Measurements from ENCODE around the gene MAPK8IP3.

MAPK8IP3 gene, protein sequence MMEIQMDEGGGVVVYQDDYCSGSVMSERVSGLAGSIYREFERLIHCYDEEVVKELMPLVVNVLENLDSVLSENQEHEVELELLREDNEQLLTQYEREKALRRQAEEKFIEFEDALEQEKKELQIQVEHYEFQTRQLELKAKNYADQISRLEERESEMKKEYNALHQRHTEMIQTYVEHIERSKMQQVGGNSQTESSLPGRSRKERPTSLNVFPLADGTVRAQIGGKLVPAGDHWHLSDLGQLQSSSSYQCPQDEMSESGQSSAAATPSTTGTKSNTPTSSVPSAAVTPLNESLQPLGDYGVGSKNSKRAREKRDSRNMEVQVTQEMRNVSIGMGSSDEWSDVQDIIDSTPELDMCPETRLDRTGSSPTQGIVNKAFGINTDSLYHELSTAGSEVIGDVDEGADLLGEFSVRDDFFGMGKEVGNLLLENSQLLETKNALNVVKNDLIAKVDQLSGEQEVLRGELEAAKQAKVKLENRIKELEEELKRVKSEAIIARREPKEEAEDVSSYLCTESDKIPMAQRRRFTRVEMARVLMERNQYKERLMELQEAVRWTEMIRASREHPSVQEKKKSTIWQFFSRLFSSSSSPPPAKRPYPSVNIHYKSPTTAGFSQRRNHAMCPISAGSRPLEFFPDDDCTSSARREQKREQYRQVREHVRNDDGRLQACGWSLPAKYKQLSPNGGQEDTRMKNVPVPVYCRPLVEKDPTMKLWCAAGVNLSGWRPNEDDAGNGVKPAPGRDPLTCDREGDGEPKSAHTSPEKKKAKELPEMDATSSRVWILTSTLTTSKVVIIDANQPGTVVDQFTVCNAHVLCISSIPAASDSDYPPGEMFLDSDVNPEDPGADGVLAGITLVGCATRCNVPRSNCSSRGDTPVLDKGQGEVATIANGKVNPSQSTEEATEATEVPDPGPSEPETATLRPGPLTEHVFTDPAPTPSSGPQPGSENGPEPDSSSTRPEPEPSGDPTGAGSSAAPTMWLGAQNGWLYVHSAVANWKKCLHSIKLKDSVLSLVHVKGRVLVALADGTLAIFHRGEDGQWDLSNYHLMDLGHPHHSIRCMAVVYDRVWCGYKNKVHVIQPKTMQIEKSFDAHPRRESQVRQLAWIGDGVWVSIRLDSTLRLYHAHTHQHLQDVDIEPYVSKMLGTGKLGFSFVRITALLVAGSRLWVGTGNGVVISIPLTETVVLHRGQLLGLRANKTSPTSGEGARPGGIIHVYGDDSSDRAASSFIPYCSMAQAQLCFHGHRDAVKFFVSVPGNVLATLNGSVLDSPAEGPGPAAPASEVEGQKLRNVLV (N-terminal part only)

GRCh38 chr16:1705688-1706385 lies at the start of gene MAPK8IP3:
Gene MAPK8IP3, plus strand, starts transcription at chr16:1706195. Its CDS starts 145 bp downstream, at chr16:1706340.
- DNase-seq = peak; percentile 53 to 96 (median 87)

DNA sequence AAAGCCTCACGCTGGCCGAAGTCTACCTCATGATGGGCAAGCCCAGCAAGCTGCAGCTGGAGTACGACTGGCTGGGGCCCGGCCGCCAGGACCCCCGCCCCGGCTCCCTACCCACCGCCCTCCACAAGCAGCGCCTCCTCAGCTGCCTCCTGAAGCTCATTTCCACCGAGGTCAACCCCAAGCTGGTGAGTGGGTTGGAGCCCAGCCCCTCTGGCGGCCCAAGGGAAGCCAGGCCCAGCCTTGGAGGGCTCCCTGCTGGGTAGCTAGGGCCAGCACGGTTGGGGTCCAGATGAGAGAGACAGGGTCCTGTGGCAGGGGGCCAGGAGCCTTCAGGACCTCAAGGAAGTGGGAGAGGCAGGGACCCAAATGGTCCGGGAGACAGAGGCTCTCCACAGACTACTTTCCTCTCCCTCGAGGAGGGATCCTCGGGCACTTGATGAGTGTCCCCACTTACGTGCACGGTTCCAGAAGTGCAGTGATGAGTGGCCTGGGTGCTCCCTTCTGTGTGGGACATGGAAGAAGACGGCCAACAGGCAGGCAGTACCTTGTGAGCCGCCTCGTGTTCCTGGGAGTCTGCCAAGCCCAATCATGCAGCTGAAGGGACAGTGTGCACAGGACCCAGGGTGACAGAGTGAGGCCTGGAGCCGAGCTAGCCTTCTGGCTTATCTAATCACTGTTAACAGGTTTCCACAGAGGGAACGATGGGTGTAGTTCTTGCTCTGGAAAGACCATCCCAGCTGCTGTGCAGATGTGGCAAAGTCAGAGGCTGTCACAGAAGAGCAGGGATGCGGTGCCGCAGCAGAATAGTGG lies 49.0 kb upstream of the MAPK8IP3 start:
- DNase-seq = no peak

DNA sequence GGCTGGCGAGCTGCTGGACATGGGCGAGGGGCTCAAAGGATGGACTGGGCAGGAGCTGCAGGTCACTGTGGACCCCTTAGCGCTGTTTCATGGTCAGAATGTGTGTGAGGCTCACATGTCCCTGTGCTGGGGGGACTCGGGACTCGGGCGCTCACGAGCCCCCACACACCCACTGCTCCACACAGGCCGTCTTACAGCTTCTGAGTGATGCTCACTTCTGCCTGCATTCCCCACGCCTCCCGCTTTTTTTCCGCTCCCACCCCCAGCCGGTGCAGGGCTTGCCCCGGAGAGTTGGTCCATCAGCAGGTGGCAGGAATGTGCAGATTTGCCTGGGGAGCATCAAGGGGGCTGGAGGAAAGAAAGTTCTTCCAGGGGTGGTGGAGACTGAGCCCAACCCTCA lies 48.2 kb upstream of the MAPK8IP3 start:
- DNase-seq = no peak

DNA sequence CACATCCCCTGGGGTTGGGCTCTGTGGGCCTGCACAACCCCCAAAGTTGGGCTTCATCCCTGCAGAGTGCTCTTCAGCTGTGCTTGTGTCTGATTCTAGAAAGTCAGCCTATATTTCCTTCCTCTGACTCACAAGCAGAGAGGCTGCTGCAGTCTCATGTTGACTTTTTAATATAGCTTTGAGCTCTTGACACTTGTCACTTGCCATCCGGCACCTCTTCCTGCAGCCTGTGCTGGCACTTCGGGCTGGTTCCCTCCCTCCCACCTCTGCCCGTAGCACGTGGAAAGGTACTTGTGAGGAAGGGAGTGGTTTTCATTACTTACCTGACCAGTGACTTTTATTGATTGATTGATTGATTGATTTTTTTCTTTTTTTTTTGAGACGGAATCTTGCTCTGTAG lies 47.0 kb upstream of the MAPK8IP3 start:
- DNase-seq = no peak

DNA sequence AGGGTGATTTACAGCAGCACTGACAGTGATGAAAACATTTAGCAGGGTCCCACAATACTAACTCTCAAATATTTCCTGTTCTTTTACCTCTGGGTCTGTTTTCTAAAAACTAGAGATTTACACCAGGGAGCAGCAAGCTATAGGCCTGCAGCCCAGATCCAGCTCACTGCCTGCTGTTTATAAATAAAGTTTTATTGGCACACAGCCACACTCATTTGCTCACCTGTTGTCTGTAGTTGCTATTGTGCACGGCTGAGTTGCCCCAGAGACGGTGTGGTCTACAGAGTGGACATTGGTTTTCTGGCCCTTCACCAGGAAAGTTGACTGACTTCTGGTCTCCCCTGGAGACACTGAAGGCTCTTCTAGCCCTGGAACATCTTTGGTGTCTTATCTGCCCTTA lies 44.2 kb upstream of the MAPK8IP3 start:
- no peak for DNase-seq

GRCh38 chr16:1662543-1662942 lies 43.5 kb upstream of the MAPK8IP3 start:
- no peak for DNase-seq

GRCh38 chr16:1665829-1666228 lies 40.2 kb upstream of the MAPK8IP3 start:
- no peak for DNase-seq

- DNase-seq = no peak
These were observed 39.7 kb upstream of the MAPK8IP3 start for GRCh38 chr16:1666316-1666715.

DNA sequence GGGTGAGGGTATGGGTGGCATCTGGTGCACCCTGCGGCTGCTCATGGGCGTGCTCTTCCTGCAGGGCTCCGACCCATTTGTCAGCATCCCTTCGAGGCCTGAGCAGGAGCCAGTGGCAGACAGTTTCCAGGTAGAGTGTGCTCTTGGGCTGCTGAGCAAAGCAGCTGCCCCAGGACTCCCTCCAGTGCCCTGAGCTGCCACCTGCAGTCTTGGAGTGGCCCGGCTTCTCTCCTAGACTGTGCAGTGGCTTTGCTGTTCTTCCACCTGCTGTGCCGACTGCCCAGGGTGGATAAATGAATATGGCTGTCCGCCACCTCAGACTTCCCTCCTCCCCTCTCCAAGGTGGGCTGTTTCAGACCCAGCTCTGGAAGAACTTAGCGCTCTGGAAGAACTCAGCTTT lies 38.7 kb upstream of the MAPK8IP3 start:
- no peak for DNase-seq

- DNase-seq = no peak
These were observed 38.1 kb upstream of the MAPK8IP3 start for GRCh38 chr16:1667916-1668315.

DNA sequence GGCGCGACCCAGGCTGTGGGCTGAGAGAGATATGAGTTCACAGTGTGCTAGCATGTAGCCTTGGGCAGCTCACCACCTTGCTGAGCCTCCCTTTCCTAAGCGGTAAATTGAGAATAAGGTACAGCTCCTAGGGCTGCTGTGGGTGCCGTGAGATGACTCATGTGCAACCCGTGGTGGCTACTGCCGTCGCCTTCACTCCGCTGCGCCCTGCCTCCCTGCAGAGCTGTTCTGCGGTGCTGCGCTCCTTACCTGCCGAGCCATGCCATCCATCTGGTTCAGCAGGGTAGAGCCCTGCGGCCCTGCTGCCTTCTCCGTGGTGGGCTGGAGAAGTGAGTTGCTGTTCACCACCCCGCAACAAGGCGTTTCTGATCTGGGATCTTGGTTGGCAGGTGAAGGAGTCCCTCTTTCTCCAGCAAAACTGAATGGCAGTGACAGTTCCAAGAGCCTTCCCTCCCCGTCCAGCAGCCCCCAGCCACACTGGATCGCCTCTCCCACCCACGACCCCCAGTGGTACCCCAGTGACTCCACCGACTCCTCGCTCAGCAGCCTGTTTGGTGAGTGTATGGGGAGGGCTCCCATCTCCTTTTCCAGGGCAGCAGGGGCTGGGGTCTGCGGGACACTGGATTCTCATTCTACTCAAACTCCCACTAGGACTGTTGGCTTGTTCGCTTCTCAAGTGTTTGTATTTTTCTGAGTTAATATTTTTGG lies 37.2 kb upstream of the MAPK8IP3 start:
- DNase-seq = no peak

- no peak for DNase-seq
These were observed 36.3 kb upstream of the MAPK8IP3 start for GRCh38 chr16:1669698-1670097.

DNA sequence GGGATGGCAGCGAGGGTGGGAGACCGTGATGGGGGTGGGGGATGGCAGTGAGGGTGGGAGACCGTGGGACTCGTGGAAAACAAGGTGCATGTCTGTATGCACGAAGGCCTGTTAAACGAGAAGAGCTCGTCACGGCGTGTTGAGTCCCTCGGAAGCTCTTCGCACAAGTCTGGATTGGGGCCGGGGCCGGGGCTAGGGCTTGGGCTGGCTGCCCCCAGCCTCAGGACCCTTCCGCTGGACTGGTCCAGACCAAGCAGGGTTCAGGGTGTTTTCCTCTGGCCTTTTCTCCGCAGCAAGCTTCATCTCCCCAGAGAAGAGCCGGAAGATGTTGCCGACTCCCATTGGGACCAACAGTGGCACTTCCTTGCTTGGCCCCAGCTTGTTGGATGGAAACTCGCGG lies 35.6 kb upstream of the MAPK8IP3 start:
- no peak for DNase-seq

DNA sequence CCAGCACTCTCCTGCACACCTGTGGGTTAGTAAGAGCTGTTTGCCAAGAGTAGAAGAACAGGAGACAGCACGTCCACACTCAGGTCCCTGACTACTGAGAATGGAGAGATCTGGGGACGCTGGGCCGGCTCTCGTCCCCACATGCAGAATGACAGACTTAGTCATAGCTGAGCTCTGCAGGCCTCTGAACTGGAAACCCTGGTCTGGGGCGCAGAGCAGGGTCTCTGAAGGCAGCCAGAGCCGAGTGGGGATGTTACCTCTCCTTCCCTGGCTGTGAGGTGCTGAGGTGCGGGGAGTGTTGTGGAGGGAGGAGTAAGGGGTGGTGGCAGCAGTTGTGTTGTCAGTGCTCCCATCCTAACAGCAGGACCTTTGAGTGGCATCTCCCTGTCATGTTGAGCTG lies 35.1 kb upstream of the MAPK8IP3 start:
- no peak for DNase-seq

GRCh38 chr16:1673424-1674151 lies 32.4 kb upstream of the MAPK8IP3 start:
- no peak for DNase-seq

DNA sequence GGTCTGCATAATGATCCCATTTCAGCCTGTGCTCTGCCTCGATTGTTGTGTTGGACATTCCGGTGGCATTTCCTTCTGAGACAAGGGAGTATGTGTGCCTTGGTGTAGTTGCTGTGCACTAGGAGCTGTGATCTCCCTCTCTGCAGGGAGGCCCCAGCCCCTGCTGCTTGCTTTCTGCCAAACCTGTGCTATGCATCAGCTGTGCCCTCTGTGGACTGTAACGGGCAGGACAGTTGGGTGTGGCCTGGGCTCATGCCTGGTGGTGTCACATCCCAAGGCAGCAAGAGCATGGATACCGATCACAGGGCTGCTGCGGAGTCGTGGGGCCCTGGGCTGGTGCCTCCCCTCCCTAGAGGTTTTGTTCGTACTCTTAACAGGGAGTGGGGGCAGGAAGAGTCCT lies 31.7 kb upstream of the MAPK8IP3 start:
- no peak for DNase-seq

DNA sequence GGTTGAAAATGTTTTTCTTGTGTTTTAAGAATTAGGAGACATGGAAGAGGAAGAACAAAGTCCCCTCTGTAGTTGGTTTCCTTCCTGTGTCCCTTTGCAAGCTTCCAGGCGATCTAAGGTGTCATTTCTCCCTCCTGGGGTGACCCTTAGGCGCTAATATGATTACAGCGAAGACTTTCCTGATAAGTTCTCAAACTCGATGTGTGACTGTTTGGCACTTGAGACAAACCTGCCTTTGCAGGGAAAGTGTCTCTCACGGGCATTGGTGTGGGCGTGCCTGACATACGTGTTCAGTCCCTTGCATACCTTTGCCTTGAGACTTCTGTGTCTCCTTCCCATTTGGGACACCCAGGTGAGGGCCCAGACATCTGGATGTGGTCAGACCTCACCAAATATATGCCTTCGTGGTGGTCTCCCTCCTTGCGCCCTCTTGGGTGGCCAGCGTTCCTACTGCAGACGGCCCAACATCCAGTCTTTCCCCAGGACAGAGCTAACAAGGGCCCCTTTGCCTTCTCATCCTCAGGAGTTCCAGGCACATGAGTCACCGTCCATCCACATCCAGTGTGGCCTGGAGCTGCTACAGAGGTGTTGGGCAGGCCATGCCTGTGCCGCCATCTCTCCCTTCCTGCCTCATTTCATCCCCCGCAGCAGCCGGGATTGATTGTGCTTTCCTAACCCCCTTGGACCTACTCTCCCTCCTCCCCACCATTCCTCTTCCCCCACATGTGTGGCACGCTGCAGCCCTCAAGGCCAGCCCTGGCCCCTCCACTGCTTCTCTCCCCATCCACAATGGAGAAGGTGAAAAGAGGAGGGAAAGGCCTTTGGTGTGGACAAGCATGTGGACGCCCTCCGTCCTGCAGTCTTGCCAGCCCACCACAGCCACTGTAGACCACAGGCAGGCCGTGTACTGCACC lies 31.0 kb upstream of the MAPK8IP3 start:
- DNase-seq = no peak

DNA sequence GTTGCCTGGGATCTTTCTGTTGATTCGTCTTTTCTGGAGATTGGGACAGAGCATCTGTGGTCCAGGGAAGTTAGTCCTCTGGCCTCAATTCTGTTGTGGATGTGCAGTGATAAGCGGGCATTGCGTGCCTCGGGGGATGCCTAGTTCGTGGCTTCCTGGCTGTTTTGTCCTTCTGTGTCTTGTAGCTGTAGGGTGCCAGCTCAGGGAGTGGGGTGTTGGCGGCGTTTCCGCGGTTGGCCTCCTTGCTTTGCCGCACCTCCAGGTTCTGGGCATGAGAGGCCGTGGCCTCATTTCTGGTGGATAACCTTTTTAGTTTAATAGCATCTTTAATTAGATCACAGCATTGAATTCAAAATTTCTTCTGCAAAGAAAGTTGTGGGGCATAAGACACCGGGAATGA lies 29.3 kb upstream of the MAPK8IP3 start:
- DNase-seq = no peak

Data from hypothalamus (tissue), 51 donors.